ENCODE data around the gene CLNK. TPM values are rescaled to one million over a fixed set of nuclear protein-coding genes. Genes with fewer than 3 reads are reported as not detected.
A peak's percentile ranks its signal among the peaks of the same experiment; 100 is the strongest.

Gene CLNK
- total and polyA plus RNA-seq, 2 donors from 2014 or later: 2.8 to 4.8 TPM

DNA sequence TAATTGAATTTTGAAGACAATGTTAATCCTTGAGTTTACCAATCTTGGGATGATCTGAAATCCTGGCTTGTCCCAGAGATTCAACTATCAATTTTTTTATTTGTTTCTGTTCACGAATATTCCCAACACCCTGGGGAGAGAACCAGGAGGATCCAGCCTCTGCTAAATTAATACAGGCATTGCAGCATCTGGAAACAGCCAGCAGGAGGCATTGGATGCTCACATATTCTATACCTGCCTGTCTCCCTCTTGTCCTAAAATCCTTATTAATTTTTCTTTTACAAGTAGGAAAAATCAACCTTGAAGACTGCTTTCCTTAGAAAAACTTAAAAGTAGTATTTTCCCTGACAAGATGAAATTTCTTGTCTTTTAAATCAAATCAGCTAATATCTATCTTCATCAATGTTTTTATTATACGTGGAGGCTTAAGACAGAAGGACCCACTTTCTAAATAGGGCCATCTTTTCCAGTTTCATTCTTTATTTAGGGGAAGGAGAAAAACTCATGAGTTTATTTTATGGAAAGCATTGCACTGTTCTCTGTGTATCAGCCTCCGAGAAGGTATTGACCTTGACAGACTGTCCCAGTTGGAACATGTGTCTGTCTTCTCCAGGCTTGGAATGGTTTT, 102.4 kb downstream of the CLNK start:
- Histone ChIP-seq H3K4me3 (ENCODE audit: low read length in 3 of 3) (no peak overlapping the region), H3K9ac (ENCODE audit: low read length in 3 of 3) (no peak overlapping the region), H3K9me3 (ENCODE audit: control insufficient read depth in 2 of 3, insufficient read depth in 1 of 3, low read length in 3 of 3) (no peaks in the 10 kb centered on the region), H3K27ac (ENCODE audit: low read depth in 2 of 2, low read length in 2 of 2) (no peak overlapping the region), H3K36me3 (ENCODE audit: control insufficient read depth in 2 of 3, insufficient read depth in 3 of 3, low read length in 3 of 3) (no peaks in the 10 kb centered on the region), H3K27me3 (ENCODE audit: control insufficient read depth, insufficient read depth, low read length) (no peaks in the 10 kb centered on the region), H3K4me1 (ENCODE audit: control insufficient read depth in 2 of 3, insufficient read depth in 2 of 3, low read depth in 1 of 3, low read length in 3 of 3) (peaks cover 0 to 4% (median 3%) of the 10 kb centered on the region in 3 donors)
- intact Hi-C loops (cut with DNase I): no loop called here
- TF ChIP-seq, protein P1, sequence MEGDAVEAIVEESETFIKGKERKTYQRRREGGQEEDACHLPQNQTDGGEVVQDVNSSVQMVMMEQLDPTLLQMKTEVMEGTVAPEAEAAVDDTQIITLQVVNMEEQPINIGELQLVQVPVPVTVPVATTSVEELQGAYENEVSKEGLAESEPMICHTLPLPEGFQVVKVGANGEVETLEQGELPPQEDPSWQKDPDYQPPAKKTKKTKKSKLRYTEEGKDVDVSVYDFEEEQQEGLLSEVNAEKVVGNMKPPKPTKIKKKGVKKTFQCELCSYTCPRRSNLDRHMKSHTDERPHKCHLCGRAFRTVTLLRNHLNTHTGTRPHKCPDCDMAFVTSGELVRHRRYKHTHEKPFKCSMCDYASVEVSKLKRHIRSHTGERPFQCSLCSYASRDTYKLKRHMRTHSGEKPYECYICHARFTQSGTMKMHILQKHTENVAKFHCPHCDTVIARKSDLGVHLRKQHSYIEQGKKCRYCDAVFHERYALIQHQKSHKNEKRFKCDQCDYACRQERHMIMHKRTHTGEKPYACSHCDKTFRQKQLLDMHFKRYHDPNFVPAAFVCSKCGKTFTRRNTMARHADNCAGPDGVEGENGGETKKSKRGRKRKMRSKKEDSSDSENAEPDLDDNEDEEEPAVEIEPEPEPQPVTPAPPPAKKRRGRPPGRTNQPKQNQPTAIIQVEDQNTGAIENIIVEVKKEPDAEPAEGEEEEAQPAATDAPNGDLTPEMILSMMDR (IDR thresholded peaks at IDR 0.05; ENCODE audit: borderline replicate concordance, extremely low read depth, insufficient read depth): peak; percentile 75
- FAIRE-seq (peak; percentile 68), DNase-seq (peak in 4 of 5 donors; percentile 45 to 73 (median 58))

DNA sequence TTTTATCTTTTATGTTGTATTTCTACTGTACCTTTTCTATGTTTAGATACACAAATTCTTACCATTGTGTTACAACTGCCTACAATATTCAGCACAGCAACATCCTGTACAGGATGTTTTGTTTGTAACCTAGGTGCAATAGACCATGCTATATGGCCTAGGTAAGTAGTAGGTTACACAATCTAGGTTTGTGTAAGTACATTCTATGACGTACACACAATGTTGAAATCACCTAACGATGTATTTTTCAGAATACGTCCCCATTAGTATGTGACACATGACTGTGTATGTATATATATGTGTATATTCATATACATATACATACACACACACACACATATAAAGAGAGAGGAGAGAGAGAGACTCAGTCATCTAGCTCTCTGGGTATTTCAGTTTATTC, 103.5 kb downstream of the CLNK start:
- Histone ChIP-seq H3K9me3 (ENCODE audit: control insufficient read depth in 2 of 3, insufficient read depth in 1 of 3, low read length in 3 of 3) (no peaks in the 10 kb centered on the region), H3K36me3 (ENCODE audit: control insufficient read depth in 2 of 3, insufficient read depth in 3 of 3, low read length in 3 of 3) (no peaks in the 10 kb centered on the region), H3K9ac (ENCODE audit: low read length in 3 of 3) (no peak overlapping the region), H3K27me3 (ENCODE audit: control insufficient read depth, insufficient read depth, low read length) (no peaks in the 10 kb centered on the region), H3K4me3 (ENCODE audit: low read length in 3 of 3) (no peak overlapping the region), H3K27ac (ENCODE audit: low read depth in 2 of 2, low read length in 2 of 2) (no peak overlapping the region), H3K4me1 (ENCODE audit: control insufficient read depth in 2 of 3, insufficient read depth in 2 of 3, low read depth in 1 of 3, low read length in 3 of 3) (peaks cover 0 to 4% (median 3%) of the 10 kb centered on the region in 3 donors)
- intact Hi-C loops (cut with DNase I): no loop called here
- TF ChIP-seq, protein P1 (IDR thresholded peaks at IDR 0.05; ENCODE audit: borderline replicate concordance, extremely low read depth, insufficient read depth): no peak
- no peak for FAIRE-seq
- no peak for DNase-seq

DNA sequence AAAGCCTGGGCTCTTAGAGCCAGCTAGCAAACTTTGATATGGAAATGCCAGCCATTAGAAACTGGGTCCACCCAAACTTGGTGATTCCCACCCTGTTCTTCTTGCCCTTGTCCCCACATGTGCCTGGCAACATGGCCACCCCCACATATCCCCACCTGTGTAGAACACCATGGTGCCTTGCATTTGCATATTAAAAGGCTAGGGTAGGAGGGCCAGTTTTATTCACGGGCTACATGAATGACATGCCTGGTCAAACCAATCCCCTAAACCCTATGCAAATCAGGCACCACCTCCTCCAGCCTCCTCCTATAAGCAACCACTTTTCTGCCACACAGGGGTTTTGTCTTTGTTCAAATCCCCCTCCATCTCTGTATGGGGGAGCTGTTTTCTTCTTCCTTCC, 104.9 kb downstream of the CLNK start:
- intact Hi-C loops (cut with DNase I): no loop called here
- Histone ChIP-seq H3K27me3 (ENCODE audit: control insufficient read depth, insufficient read depth, low read length) (no peaks in the 10 kb centered on the region), H3K9ac (ENCODE audit: low read length in 3 of 3) (no peak overlapping the region), H3K36me3 (ENCODE audit: control insufficient read depth in 2 of 3, insufficient read depth in 3 of 3, low read length in 3 of 3) (no peaks in the 10 kb centered on the region), H3K4me3 (ENCODE audit: low read length in 3 of 3) (no peak overlapping the region), H3K27ac (ENCODE audit: low read depth in 2 of 2, low read length in 2 of 2) (no peak overlapping the region), H3K4me1 (ENCODE audit: control insufficient read depth in 2 of 3, insufficient read depth in 2 of 3, low read depth in 1 of 3, low read length in 3 of 3) (peaks cover 0 to 4% (median 3%) of the 10 kb centered on the region in 3 donors), H3K9me3 (ENCODE audit: control insufficient read depth in 2 of 3, insufficient read depth in 1 of 3, low read length in 3 of 3) (no peaks in the 10 kb centered on the region)
- DNase-seq (no peak), FAIRE-seq (no peak)
- TF ChIP-seq, protein P1 (IDR thresholded peaks at IDR 0.05; ENCODE audit: borderline replicate concordance, extremely low read depth, insufficient read depth): no peak
